Fibroblast of gingiva (primary cell): ENCODE measurements around the gene COX7A2L.
A peak's percentile ranks its signal among the peaks of the same experiment; 100 is the strongest.

ENCODE experiments used
- DNase-seq: peaks from one replicate; pipeline ENCODE4 v3.0.0-alpha.2; 2011; ENCODE audit warnings: low read depth

The COX7A2L gene

DNA sequence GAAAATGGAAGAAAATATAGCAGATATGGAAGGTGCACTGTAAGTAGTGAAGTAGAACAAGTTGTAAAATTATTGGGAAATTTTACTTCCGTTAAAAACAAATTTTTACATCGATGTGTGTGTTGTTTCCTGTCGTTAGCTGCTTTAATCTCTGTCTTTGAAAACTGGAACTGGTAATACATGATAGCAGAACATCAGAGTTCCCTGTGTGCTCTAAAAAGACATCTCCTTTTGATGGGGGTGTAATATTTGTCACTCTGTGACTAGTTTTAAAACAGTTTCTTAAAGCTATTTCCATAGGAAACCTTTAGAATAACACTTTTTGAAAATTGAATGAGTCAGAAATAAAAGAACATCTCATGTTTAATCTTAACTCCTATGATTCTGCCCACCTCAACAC lies 43.5 kb downstream of the COX7A2L start:
- no peak for DNase-seq

DNA sequence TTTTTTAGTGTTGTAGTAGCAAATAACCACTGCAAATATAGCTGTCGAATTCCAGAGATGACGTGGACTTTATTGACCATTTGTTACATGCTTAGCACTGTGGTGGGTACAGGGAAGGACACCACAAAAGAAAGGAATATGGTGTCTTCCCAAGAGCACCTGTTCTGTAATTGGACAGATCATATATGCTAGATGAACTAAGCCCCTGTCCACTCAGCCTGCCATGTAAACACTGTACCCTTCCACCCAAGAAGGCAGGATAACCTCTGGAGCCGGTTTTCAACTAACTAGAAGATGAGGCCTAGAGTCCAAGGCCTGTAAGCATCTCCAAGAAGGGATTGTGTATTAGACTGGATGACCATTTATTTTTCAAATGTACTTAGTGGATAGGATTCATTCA lies 44.1 kb downstream of the COX7A2L start:
- no peak for DNase-seq

DNA sequence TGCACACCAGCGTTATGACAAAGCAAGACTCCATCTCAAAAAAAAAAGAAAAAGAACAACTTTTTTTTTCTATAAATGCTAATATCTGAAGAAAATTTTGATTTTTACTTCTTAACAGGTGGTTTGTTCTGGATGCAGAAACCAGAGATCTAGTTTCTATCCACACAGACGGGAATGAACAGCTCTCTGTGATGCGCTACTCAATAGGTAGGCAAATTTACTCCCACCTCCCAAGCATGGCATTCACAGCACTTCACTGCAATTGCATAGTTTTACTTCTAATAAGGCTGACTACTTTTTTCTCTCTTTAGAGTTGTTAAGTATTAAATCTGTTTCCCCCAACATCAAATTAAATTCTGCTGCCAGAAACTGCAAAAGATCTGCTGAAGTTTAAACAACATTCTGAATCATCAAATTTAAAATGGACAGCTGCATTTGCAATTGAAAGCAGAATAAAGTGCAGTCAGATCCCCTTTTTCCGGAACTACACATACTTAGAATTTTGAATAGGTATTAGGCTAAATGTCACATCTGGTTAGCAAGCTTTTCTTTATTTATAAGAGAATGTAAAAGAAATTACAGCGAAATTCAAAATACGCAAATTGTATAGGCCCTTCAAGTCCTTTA lies 45.1 kb downstream of the COX7A2L start:
- DNase-seq: no peak

DNA sequence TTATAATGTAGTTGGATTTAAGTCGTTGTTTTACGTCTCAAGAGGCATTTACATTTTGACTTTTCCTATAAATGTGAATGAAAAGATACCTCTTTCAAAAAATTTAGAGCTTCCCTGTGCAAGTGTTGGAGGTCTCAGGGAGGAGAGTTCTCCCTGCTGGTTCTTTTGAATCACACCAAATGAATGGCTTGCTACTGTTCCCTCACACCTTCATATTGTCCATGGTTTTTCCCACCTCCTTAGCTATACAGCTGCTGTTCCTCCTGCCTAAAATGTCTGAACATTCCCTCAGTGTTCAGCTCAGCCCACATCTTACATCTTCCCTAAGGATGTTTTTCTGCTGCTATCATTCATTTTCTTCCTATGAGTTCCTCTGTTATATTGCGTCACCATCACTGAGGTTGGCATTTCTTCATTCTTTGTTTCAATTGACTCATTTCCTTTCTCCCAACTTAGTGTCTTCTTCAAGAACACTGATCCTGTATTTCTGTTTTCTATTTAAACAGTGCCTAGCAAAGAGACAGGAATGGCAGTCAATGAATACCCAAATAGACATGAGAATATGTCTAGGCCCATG lies 46.0 kb downstream of the COX7A2L start:
- DNase-seq: peak; percentile 83

DNA sequence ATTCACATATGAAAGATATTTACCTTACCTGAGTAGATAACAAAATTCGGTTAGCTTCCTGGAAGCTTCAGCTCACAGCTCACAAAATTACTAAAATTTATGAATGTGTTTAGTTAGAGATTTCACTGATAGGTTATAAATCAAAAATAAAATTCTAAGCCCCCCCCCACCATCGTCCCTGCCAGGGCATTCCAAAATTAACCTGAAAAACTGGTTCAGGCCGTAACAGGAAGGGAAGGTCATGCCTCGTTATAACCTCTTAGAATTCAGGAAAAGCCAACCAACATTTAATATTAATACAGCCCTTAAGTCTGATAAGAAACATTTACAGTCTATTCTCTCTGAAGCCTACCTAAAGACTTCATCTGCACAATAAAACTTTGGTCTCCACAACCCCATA lies 48.9 kb downstream of the COX7A2L start:
- DNase-seq: no peak

DNA sequence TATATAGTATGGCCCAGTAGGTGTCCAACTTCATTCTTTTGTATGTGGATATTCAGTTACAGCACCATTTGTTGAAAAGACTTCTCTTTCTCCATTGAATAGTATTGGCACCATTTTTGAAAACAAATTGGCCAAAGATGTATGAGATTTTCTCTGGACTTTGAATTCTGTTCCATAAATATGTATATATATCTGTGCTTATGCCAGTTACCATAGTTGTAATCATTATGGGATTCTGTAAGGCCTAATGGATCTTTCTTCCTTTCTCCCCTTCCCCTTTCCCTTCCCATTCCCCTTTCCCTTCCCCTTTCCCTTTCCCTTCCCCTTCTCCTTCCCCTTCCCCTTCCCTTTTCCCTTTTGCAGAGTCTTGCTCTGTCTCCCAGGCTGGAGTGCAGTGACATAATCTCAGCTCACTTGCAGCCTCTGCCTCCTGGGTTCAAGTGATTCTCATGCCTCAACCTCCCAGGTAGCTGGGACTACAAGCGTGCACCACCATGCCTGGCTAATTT lies 51.0 kb downstream of the COX7A2L start:
- DNase-seq: no peak

DNA sequence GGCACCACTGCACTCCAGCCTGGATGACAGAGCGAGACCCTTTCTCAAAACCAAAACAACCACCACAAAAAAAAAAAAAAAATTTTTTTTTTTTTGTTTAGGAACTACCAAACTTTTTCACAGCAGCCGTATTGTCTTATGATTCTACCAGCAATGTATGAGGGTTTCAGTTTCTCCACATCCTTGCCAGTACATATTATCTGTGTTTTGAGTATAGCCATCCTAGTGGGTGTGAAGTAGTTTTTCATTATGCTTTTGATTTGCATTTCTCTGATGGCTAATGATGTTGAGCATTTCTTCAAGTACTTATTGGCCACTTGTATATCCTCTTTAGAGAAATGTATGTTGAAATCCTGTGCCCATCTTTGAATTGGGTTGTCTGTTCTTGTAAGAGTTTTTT lies 51.7 kb downstream of the COX7A2L start:
- no peak for DNase-seq

DNA sequence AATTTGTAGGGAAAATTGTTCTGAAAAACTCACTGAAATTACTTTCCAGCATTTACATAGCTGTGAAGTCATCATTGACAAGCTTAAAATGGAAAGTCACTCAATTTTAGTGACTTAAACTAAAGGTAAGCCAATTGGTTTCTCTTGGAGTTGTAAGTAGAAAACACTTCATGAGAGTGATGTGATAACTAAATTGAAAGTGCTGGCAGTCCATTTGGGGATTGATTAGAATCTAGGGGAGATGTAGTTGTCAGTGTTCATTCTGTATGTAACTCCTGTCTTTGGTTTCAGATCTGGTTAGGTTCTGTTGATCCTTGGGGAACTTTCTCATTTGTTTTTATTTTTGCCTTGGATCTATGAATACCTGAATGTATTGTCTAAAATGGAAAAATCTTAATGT lies 53.8 kb downstream of the COX7A2L start:
- no peak for DNase-seq

DNA sequence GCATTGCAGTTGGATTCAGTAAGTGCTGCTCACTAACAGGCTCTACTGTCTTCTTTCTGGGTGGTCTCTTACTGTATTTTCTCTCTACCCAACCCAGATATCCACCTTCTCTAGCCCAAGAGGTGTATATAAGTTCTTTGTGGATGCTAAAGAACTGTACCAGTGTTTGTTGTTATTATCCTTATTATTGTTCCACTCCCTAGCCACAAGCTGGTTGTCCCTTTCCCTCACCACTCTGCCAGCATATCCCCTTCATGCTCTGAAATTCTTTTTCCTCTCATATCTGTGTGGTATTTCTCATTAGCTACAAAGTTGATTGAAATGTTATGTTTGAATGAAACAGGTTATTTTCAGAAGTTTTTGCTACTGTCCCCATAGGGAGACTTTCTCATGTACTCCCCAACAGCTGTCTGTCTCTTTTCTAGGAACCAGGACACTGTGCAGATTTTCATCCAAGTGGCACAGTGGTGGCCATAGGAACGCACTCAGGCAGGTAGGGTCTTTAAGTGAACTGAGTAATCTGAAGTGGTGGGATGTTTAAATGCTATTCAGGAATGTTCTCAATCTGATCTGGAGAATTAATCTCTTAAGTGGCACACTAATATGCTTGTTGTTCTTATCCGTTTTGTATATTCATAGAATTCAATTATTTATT lies 56.8 kb downstream of the COX7A2L start:
- no peak for DNase-seq

DNA sequence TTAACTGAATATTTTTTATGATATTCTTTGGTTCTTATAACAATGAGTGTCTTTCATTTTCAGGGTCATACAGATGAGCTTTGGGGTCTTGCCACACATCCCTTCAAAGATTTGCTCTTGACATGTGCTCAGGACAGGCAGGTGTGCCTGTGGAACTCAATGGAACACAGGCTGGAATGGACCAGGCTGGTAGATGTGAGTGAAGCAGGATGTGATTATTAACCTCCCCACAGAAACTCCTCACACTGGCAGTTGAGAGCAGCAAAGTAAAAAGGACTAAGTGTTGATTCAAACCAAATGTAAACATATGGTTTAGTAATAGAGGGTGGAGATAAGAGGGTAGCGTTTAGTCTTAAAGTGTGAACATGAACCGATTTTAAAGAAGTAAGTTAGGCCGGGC lies 57.8 kb downstream of the COX7A2L start:
- DNase-seq: no peak

DNA sequence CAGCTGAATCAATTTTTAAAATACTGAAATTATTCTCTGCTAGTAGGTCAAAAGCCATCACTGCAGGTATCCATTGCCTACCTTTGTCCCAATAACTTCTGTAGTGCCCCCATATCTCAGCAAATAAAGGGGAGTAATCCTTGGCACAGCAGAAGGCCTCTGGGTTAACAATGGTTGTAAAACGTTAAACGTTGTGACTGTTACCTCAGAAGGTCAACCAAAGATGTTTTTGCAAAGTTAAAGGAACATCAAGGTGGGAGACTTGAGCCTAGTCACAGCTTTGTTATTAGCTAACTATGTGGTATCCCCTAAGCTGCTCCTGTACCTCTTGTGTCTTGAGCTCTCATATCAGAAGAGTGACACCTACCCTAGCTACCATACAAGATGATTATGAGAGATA lies 60.5 kb downstream of the COX7A2L start:
- DNase-seq: no peak
